HG02763 (cell line): ENCODE results near the gene PABPC1L2B.
"Not testable (repeated sequence)": the region's sequence is repeated elsewhere in the genome, so short reads cannot be mapped to it uniquely, and the experiment has no call there.

Experiments
- ATAC-seq: cut with Tn5 transposase; IDR thresholded peaks from one replicate; pipeline ENCODE4 v1.9.1; 2021; ENCODE audit warnings: mild to moderate bottlenecking, moderate library complexity; ENCODE audit not compliant: unreplicated experiment

PABPC1L2B gene

DNA sequence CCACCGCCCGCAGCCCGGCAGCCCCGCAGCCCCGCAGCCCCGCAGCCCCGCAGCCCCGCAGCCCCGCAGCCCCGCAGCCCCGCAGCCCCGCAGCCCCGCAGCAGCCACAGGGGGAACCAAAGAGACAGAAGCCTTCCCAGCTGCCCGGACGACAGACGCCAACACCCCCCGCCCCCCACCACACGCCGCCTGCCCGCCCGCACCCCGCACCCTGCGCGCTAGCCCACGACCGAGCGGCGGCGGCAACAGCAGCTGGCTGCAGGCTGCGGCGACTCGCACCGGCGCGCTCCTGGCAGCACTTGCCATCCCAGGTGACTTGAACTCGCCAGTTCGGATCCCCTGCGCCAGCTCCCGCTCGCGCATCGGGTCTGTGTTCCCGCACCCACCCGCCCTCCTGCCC lies at the start of gene PABPC1L2B:
Gene PABPC1L2B, plus strand, starts transcription at position 207 of the 400 bp plus-strand sequence. CDS start 704 bp downstream, outside the sequence.
- not testable (repeated sequence) for ATAC-seq

DNA sequence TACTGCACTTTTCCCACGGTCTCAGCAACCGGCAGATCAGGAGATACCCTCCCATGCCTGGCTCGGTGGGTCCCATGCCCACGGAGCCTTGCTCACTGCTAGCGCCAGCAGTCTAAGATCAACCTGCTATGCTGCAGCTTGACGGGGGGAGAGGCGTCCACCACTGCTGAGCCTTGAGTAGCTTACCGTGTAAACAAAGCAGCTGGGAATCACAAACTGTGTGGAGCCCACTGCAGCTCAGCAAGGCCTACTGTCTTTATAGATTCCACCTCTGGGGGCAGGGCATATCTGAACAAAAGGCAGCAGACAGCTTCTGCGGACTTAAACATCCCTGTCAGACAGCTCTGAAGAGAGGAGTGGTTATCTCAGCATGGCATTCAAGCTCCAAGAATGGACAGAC lies 42.8 kb upstream of the PABPC1L2B start:
- ATAC-seq, result not testable (repeated sequence)

DNA sequence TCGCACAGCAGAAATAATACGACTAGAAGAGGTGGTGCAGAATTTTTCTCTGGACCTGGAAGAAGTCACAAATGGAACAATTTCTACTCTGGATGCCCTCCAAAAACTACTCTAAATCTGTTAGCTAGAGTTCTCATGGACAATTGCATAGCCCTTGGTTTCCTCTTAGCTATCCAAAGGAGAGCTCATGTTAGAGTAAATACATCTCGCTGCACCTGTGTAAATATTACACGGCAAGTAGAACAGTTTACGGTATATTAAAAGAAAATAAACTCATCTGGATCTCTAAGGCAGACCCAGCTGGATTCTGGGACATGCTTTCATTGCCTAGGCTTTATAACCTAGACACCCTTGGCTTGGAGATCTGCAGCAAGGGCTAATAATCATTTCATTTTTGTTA lies 30.9 kb upstream of the PABPC1L2B start:
- not testable (repeated sequence) for ATAC-seq

DNA sequence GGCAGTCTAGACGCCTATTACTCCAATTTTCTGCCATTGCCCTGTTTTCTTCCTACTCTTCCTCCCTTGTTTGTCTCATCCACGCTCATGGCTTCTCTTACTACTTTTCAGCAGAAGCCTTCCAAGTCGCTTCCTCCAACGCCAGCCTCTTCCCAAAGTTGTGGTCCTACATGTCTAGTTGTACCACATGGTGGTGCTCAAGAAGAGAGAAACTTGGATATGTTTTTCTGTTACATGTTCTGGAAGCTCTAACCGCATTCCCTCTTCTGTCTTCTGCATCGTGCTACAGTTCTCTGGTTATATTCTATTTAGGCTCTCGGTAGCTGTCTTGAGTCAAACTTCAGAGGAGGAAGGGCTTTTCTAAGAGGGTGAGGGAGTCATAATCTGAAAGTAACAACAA lies 27.9 kb upstream of the PABPC1L2B start:
- not testable (repeated sequence) for ATAC-seq

DNA sequence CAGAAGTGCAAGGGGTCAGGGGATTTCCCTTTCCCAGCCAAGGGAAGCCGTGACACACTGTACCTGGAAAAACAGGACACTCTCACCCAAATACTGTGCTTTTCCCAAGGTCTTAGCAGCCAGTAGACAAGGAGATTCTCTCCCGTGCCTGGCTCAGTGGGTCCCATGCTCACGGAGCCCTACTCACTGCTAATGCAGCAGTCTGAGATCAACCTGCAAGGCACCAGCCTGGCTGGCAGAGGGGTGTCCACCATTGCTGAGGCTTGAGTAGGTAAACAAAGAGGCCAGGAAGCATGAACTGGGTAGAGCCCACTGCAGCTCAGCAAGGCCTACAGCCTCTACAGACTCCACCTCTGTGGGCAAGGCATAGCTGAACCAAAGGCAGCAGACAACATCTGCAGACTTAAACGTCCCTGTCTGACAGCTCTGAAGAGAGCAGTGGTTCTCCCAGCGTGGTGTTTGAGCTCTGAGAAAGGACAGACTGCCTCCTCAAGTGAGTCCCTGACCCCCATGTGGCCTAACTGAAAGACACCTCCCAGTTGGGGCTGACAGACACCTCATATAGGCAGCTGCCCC lies 21.8 kb upstream of the PABPC1L2B start:
- ATAC-seq, result not testable (repeated sequence)

DNA sequence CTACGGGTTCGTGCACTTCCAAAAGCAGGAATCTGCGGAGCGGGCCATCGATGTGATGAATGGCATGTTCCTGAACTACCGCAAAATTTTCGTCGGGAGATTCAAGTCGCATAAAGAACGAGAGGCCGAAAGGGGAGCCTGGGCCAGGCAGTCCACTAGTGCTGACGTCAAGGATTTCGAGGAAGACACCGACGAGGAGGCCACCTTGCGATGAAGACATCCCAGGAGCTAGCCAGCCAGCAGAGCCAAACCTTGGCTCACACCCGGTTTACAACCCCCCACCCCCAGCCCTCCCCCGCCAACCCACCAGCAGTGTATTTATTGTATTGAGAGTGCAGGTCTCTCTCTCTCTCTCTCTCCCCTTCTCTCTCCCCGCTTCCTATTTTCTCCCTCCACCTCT lies 1.3 kb downstream of the PABPC1L2B start:
- ATAC-seq, result not testable (repeated sequence)

DNA sequence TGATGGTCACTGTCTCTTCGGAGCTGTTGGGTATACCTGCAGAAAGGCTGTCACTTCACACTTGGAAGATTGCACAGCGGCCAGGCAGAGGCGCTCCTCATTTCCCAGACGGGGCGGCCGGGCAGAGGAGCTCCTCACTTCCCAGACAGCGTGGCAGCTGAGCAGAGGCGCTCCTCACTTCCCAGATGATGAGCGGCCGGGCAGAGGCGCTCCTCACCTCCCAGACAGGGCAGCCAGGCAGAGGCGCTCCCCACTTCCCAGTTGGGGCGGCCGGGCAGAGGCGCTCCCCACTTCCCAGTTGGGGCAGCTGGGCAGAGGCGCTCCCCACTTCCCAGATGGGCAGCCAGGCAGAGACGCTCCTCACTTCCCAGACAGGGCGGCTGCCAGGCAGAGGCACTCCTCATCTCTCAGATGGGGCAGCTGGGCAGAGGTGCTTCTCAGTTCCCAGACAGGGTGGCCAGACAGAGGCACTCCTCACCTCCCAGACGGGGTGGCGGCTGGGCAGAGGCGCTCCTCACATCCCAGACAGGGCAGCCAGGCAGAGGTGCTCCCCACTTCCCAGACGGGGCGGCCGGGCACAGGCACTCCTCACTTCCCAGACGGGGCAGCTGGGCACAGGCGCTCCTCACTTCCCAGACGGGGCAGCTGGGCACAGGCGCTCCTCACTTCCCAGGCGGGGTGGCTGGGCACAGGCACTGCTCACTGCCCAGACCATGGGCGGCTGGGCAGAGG lies 18.8 kb downstream of the PABPC1L2B start:
- no peak for ATAC-seq

DNA sequence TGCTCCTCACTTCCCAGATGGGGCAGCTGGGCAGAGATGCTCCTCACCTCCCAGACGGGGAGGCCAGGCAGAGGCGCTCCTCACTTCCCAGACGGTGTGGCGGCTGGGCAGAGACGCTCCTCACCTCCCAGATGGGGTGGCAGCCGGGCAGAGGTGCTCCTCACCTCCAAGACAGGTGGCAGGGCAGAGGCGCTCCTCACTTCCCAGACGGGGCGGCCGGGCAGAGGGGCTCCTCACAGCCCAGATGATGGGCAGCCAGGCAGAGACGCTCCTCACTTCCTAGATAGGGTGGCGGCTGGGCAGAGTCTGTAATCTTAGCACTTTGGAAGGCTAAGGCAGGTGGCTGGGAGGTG lies 19.3 kb downstream of the PABPC1L2B start:
- ATAC-seq, result not testable (repeated sequence)

DNA sequence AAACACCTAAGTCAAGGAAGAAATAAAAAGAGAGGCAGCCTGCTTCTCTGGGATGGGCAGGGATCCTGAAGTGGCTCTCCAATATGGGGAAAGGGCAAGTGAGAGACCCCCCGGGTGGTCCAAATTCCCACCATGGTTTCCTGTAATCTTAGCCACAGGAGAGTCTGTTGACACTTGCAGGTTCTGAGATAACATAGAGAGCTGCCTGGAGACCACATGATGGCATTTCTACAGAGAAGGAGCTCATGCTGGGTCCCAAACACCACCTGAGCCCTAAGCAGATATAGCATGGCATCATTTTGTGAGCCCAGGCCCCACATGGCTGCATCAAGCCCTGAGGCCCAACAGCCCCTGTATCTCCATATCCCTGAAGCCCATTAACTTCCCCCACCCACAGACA lies 26.1 kb downstream of the PABPC1L2B start:
- no peak for ATAC-seq
